Retinal pigment epithelial cell (primary cell): ENCODE data around the gene STK24.

Experiments
- DNase-seq: peaks from one replicate; pipeline ENCODE4 v3.0.0-alpha.2; 2010; ENCODE audit warnings: low read depth
- H3K4me3 ChIP-seq: 2 replicates; pipeline ENCODE4 v1.5.1; 2011; ENCODE audit warnings: mild to moderate bottlenecking, low read length, control low read depth, moderate library complexity
- CTCF ChIP-seq: conservative IDR thresholded peaks from 2 replicates; pipeline ENCODE4 v1.5.1; 2011; ENCODE audit warnings: low read depth, low read length, control low read depth, inconsistent platforms

The STK24 gene

GRCh38 chr13:98484289-98485219 is 92.4 kb downstream of the STK24 start:
- H3K4me3 ChIP-seq, result peak overlapping the region; percentile 35
- peak; percentile 99 for DNase-seq
- TF ChIP-seq CTCF, result no peak

GRCh38 chr13:98483601-98484288 is 93.2 kb downstream of the STK24 start:
- peak overlapping the region; percentile 35 for H3K4me3 ChIP-seq
- DNase-seq, result no peak
- TF ChIP-seq CTCF, result no peak

- DNase-seq, result peak; percentile 98
- TF ChIP-seq CTCF, result peak; percentile 42
- H3K4me3 ChIP-seq, result peak overlapping the region; percentile 35
These were observed 94.1 kb downstream of the STK24 start for GRCh38 chr13:98482476-98483444.

GRCh38 chr13:98480915-98481877 is 95.7 kb downstream of the STK24 start:
- peak overlapping the region; percentile 1 for H3K4me3 ChIP-seq
- no peak for DNase-seq
- no peak for TF ChIP-seq CTCF

DNA sequence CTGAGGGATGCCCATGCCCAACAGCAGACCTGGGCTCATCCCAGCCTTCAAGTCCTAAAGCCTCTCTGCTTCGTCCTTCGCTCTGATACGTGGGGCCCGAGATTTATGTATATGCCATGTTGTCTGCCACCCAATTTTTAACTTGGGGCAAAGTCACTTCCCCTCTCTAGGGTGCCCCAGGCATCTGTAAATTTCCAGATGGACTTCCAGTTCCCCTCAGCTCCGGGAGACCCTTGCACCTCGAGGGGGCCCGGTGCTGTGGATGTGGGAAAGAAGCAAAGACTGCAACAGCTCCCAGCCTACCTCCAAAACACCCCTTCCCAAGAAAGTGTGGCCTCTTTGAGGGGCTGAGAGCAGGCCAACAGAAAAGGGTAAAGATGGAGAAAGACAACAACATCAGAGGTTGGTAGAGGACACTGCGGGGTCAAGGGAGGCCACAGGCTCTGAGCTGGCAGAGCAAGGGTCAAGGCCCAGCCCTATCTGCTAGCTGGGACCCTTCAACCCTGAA is 97.4 kb downstream of the STK24 start:
- peak overlapping the region; percentile 19 for H3K4me3 ChIP-seq
- TF ChIP-seq CTCF, result no peak
- no peak for DNase-seq
